Stimulated activated CD4-positive, alpha-beta T cell treated with anti-CD3 and anti-CD28 coated beads, Interleukin-2, amount 100 ng/mL, for 4 hours (primary cell): ENCODE data around the gene RDH14.

ENCODE experiments used
- DNase-seq: peaks from one replicate; pipeline ENCODE4 v3.0.0-alpha.2; 2020; ENCODE audit warnings: low read depth

The RDH14 gene

GRCh38 chr2:18520451-18521425 lies 39.7 kb downstream of the RDH14 start:
- DNase-seq: peak; percentile 53

GRCh38 chr2:18519914-18520450 lies 40.5 kb downstream of the RDH14 start:
- no peak for DNase-seq

GRCh38 chr2:18518116-18519111 lies 42.0 kb downstream of the RDH14 start:
- no peak for DNase-seq

GRCh38 chr2:18517386-18517785 lies 43.1 kb downstream of the RDH14 start:
- DNase-seq: no peak

- DNase-seq: no peak
These were observed 44.3 kb downstream of the RDH14 start for GRCh38 chr2:18516112-18516511.

GRCh38 chr2:18514526-18515461 lies 45.7 kb downstream of the RDH14 start:
- no peak for DNase-seq

GRCh38 chr2:18510775-18511174 lies 49.7 kb downstream of the RDH14 start:
- no peak for DNase-seq

- no peak for DNase-seq
These were observed 53.5 kb downstream of the RDH14 start for GRCh38 chr2:18506883-18507509.

- DNase-seq: no peak
These were observed 54.6 kb downstream of the RDH14 start for GRCh38 chr2:18505703-18506341.
